Fibroblast of lung (primary cell): ENCODE results near the gene CP. TPM values are rescaled to one million over a fixed set of nuclear protein-coding genes. Genes with fewer than 3 reads are reported as not detected.
"Not testable (repeated sequence)": the region's sequence is repeated elsewhere in the genome, so short reads cannot be mapped to it uniquely, and the experiment has no call there.

ENCODE experiments used
- DNase-seq, 2 donors: peaks; one replicate each; pipeline versions ENCODE4 v3.0.0 to v3.0.0-alpha.2; 2010; ENCODE audit warnings: low read depth in 2 of 2
- H2AFZ ChIP-seq: 2 replicates; pipeline ENCODE4 v1.5.1; 2012; ENCODE audit warnings: low read length, control low read depth, inconsistent platforms
- H3K27ac ChIP-seq: 2 replicates; pipeline ENCODE4 v1.5.1; 2011; ENCODE audit warnings: low read length, control low read depth; ENCODE audit not compliant: insufficient read depth
- H3K27me3 ChIP-seq: 2 replicates; pipeline ENCODE4 v1.5.1; 2011; ENCODE audit warnings: mild to moderate bottlenecking, low read length; ENCODE audit not compliant: control insufficient read depth, insufficient read depth
- H3K36me3 ChIP-seq: 2 replicates; pipeline ENCODE4 v1.5.1; 2011; ENCODE audit warnings: low read length; ENCODE audit not compliant: control insufficient read depth, insufficient read depth
- H3K4me1 ChIP-seq: 2 replicates; pipeline ENCODE4 v1.5.1; 2011; ENCODE audit warnings: low read length; ENCODE audit not compliant: control insufficient read depth, insufficient read depth; ENCODE audit errors: extremely low read depth
- H3K4me2 ChIP-seq: 2 replicates; pipeline ENCODE4 v1.5.1; 2011; ENCODE audit warnings: low read length, control low read depth; ENCODE audit not compliant: insufficient read depth; ENCODE audit errors: extremely low read depth
- H3K4me3 ChIP-seq, 4 experiments: fragments of 200-600 bp in 1 of 4; sonication (generic) in 1 of 4; replicated peaks in 1 of 4; 2 replicates each; pipeline ENCODE4 v1.5.1; 2011 to 2016; ENCODE audit warnings: low read length in 4 of 4, low read depth in 3 of 4, mild to moderate bottlenecking in 3 of 4, control low read depth in 2 of 4, inconsistent platforms in 1 of 4, mixed read lengths in 1 of 4; ENCODE audit not compliant: insufficient read depth in 1 of 4; ENCODE audit errors: control extremely low read depth in 1 of 4
- H3K79me2 ChIP-seq: 2 replicates; pipeline ENCODE4 v1.5.1; 2012; ENCODE audit warnings: mild to moderate bottlenecking, low read length, inconsistent platforms; ENCODE audit not compliant: control insufficient read depth, insufficient read depth
- H3K9ac ChIP-seq: 2 replicates; pipeline ENCODE4 v1.5.1; 2011; ENCODE audit warnings: mild to moderate bottlenecking, low read length, control low read depth; ENCODE audit not compliant: insufficient read depth
- H3K9me3 ChIP-seq: 2 replicates; pipeline ENCODE4 v1.5.1; 2012; ENCODE audit warnings: low read depth, low read length; ENCODE audit not compliant: control insufficient read depth, insufficient read depth
- H4K20me1 ChIP-seq: 2 replicates; pipeline ENCODE4 v1.5.1; 2011; ENCODE audit warnings: low read length; ENCODE audit not compliant: control insufficient read depth, insufficient read depth; ENCODE audit errors: extremely low read depth
- CTCF ChIP-seq, 2 donors: IDR thresholded peaks in 1 of 2; conservative IDR thresholded peaks in 1 of 2; 1 replicate in 1 of 2; 2 replicates in 1 of 2; pipeline ENCODE4 v1.5.1; 2011 to 2012; ENCODE audit warnings: low read length in 2 of 2, control low read depth in 1 of 2, inconsistent platforms in 1 of 2, low read depth in 1 of 2, mild to moderate bottlenecking in 1 of 2
- EZH2 ChIP-seq: IDR thresholded peaks from 2 replicates; pipeline ENCODE4 v1.5.1; 2012; ENCODE audit warnings: low read length, control low read depth, mild to moderate bottlenecking; ENCODE audit errors: missing control alignments
- polyA plus RNA-seq, 2 donors: library from polyadenylated mRNA; depleted of rRNA in 1 of 2; stranded (reverse) in 1 of 2; unstranded in 1 of 2; fragments of >200 nt; gene quantifications; 2 replicates each; pipeline ENCODE4 v1.2.1, GENCODE V29; 2011 to 2012; ENCODE audit warnings: missing spikeins in 1 of 2
- total RNA-seq: library from RNA; depleted of rRNA; stranded (reverse); fragments of >200 nt; gene quantifications from 2 replicates; pipeline ENCODE4 v1.2.1, GENCODE V29; 2014

CP gene
- total and polyA plus RNA-seq, 2 donors (not counting 1 experiment from before 2014, with no cell fraction given), result 0.03 TPM; not detected in 1

- no peak overlapping the region for H3K4me3 ChIP-seq
- no peak overlapping the region for H2AFZ ChIP-seq
- no peaks in the 10 kb centered on the region for H3K79me2 ChIP-seq
Measured at GRCh38 chr3:149245738-149246451, 24.3 kb upstream of the CP start.

GRCh38 chr3:149243540-149243939 is 21.9 kb upstream of the CP start:
- Histone ChIP-seq H3K4me1 (peaks cover 14% of the 10 kb centered on the region), H2AFZ (no peak overlapping the region), H3K4me2 (no peak overlapping the region), H3K27ac (no peak overlapping the region), H3K36me3 (no peaks in the 10 kb centered on the region), H3K27me3 (no peaks in the 10 kb centered on the region), H3K4me3 (no peak overlapping the region), H3K79me2 (no peaks in the 10 kb centered on the region), H3K9ac (no peak overlapping the region), H4K20me1 (no peaks in the 10 kb centered on the region), H3K9me3 (no peaks in the 10 kb centered on the region)
- TF ChIP-seq CTCF (conservative IDR thresholded peaks at IDR 0.05 in 1 of 2, IDR thresholded peaks at IDR 0.05 in 1 of 2; ENCODE audit: low read depth in 1 of 2, low read length in 2 of 2) (no peak), EZH2 (no peak)
- DNase-seq, result no peak

More at GRCh38 chr3:149245738-149246451, 24.3 kb upstream of the CP start:
- no peaks in the 10 kb centered on the region for H4K20me1 ChIP-seq
- H3K27ac ChIP-seq, result no peak overlapping the region
- H3K9me3 ChIP-seq, result no peaks in the 10 kb centered on the region
- no peak overlapping the region for H3K9ac ChIP-seq
- TF ChIP-seq EZH2, result no peak
- TF ChIP-seq CTCF (conservative IDR thresholded peaks at IDR 0.05 in 1 of 2, IDR thresholded peaks at IDR 0.05 in 1 of 2; ENCODE audit: low read depth in 1 of 2, low read length in 2 of 2), result no peak
- H3K27me3 ChIP-seq, result no peaks in the 10 kb centered on the region
- H3K4me1 ChIP-seq, result peaks cover 14% of the 10 kb centered on the region
- peak; percentile 54 to 65 for DNase-seq
- H3K4me2 ChIP-seq, result peak overlapping the region; percentile 62
- no peaks in the 10 kb centered on the region for H3K36me3 ChIP-seq

- H3K27me3 ChIP-seq, result no peaks in the 10 kb centered on the region
- H3K27ac ChIP-seq, result no peak overlapping the region
- no peaks in the 10 kb centered on the region for H3K36me3 ChIP-seq
- no peak overlapping the region for H2AFZ ChIP-seq
- no peak overlapping the region for H3K9ac ChIP-seq
- no peak for DNase-seq
- no peaks in the 10 kb centered on the region for H3K79me2 ChIP-seq
- no peak for TF ChIP-seq EZH2
- no peak for TF ChIP-seq CTCF (conservative IDR thresholded peaks at IDR 0.05 in 1 of 2, IDR thresholded peaks at IDR 0.05 in 1 of 2; ENCODE audit: low read depth in 1 of 2, low read length in 2 of 2)
- no peak overlapping the region for H3K4me3 ChIP-seq
- H3K4me1 ChIP-seq, result no peaks in the 10 kb centered on the region
- H3K4me2 ChIP-seq, result no peak overlapping the region
- H4K20me1 ChIP-seq, result no peaks in the 10 kb centered on the region
- no peaks in the 10 kb centered on the region for H3K9me3 ChIP-seq
Measured at GRCh38 chr3:149239357-149239936, 17.8 kb upstream of the CP start.

- H3K27ac ChIP-seq, H2AFZ ChIP-seq, H3K9ac ChIP-seq, H3K4me2 ChIP-seq, H3K9me3 ChIP-seq, H3K4me1 ChIP-seq, H4K20me1 ChIP-seq, H3K27me3 ChIP-seq, H3K4me3 ChIP-seq, H3K79me2 ChIP-seq, H3K36me3 ChIP-seq, DNase-seq: not testable (repeated sequence)
Measured at GRCh38 chr3:149238268-149238667, 16.6 kb upstream of the CP start.
